Activated CD8-positive, alpha-beta T cell treated with anti-CD3 and anti-CD28 coated beads for 36 hours (primary cell): ENCODE data around the gene GPR84. TPM values are rescaled to one million over a fixed set of nuclear protein-coding genes. Genes with fewer than 3 reads are reported as not detected.

Experiments
- ATAC-seq: fragments of 200-7000 bp; cut with Tn5 transposase; one replicate; pipeline ENCODE4 v1.10.0; 2021; ENCODE audit warnings: mild to moderate bottlenecking, moderate library complexity
- CTCF ChIA-PET: fragments of 350-600 bp; sonication (Branson Sonifier 250); formaldehyde crosslinking; loops from one replicate; lab custom pipeline; 2021; ENCODE audit warnings: antibody characterized with exemption; lab: Charles Lee
- POLR2A ChIA-PET: fragments of 350-600 bp; sonication (Branson Sonifier 250); formaldehyde crosslinking; loops from one replicate; lab custom pipeline; 2021; ENCODE audit warnings: antibody characterized with exemption; lab: Charles Lee
- DNase-seq: peaks from one replicate; pipeline ENCODE4 v3.0.0-alpha.2; 2020
- H3K27ac Mint-ChIP-seq: one replicate; pipeline ENCODE4 v1.8.0; 2021; ENCODE audit warnings: mild to moderate bottlenecking, mixed read lengths
- H3K27me3 Mint-ChIP-seq: one replicate; pipeline ENCODE4 v1.8.0; 2021; ENCODE audit warnings: mixed read lengths
- H3K36me3 Mint-ChIP-seq: one replicate; pipeline ENCODE4 v1.8.0; 2021; ENCODE audit warnings: low read depth, mixed read lengths
- H3K4me1 Mint-ChIP-seq: one replicate; pipeline ENCODE4 v1.8.0; 2021; ENCODE audit warnings: low read depth, mixed read lengths
- H3K4me3 Mint-ChIP-seq: one replicate; pipeline ENCODE4 v1.8.0; 2021; ENCODE audit warnings: mild to moderate bottlenecking, moderate library complexity, mixed read lengths
- H3K9me3 Mint-ChIP-seq: one replicate; pipeline ENCODE4 v1.8.0; 2021; ENCODE audit warnings: mixed read lengths
- intact Hi-C: fragments of 100-400 bp; cut with micrococcal nuclease; formaldehyde crosslinking; loops from one replicate; pipeline ENCODE4 v1.10.0; 2022
- total RNA-seq, 2 experiments: library from RNA; stranded (reverse); gene quantifications; one replicate each; pipeline ENCODE4 v1.2.3, GENCODE V29; 2021
- TF ChIP-seq, protein P1 (sequence below): fragments of 200-600 bp; IDR thresholded peaks from one replicate; pipeline ENCODE4 v1.8.0; 2022; ENCODE audit warnings: antibody characterized with exemption, mild to moderate bottlenecking

Gene GPR84
- total RNA-seq, 2 experiments from 2014 or later, result not detected

- intact Hi-C loops, result no loop called here
- ChIA-PET POLR2A (interaction anchor here (0.9 to 1.3 kb wide), 3 partner anchors 9 to 106 kb away, joined by 4 to 7 read pairs (median 4); no protein-coding TSS in a partner anchor), CTCF (interaction anchor here (0.6 to 2.2 kb wide), 5 partner anchors 9 to 445 kb away, joined by 3 to 10 read pairs (median 3); no protein-coding TSS in a partner anchor)
- Mint-ChIP-seq H3K27ac (no peak overlapping the region), H3K4me3 (peak overlapping the region; percentile 58), H3K9me3 (no peaks in the 10 kb centered on the region), H3K36me3 (peaks cover 2% of the 10 kb centered on the region), H3K27me3 (no peaks in the 10 kb centered on the region), H3K4me1 (peaks cover 27% of the 10 kb centered on the region)
- ATAC-seq, result no peak
- TF ChIP-seq, protein P1, sequence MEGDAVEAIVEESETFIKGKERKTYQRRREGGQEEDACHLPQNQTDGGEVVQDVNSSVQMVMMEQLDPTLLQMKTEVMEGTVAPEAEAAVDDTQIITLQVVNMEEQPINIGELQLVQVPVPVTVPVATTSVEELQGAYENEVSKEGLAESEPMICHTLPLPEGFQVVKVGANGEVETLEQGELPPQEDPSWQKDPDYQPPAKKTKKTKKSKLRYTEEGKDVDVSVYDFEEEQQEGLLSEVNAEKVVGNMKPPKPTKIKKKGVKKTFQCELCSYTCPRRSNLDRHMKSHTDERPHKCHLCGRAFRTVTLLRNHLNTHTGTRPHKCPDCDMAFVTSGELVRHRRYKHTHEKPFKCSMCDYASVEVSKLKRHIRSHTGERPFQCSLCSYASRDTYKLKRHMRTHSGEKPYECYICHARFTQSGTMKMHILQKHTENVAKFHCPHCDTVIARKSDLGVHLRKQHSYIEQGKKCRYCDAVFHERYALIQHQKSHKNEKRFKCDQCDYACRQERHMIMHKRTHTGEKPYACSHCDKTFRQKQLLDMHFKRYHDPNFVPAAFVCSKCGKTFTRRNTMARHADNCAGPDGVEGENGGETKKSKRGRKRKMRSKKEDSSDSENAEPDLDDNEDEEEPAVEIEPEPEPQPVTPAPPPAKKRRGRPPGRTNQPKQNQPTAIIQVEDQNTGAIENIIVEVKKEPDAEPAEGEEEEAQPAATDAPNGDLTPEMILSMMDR, result no peak
- DNase-seq, result no peak
These were observed 25.9 kb upstream of the GPR84 start for GRCh38 chr12:54390176-54390667.

- intact Hi-C loops, result no loop called here
- Mint-ChIP-seq H3K27me3 (no peaks in the 10 kb centered on the region), H3K4me3 (no peak overlapping the region), H3K27ac (no peak overlapping the region), H3K36me3 (peaks cover 2% of the 10 kb centered on the region), H3K9me3 (no peaks in the 10 kb centered on the region), H3K4me1 (peaks cover 27% of the 10 kb centered on the region)
- ChIA-PET POLR2A (interaction anchor here (1.2 to 1.3 kb wide), 2 partner anchors 27 to 105 kb away, joined by 4 read pairs; no protein-coding TSS in a partner anchor), CTCF (interaction anchor here (1.2 to 2.2 kb wide), 3 partner anchors 9 to 15 kb away, joined by 3 to 10 read pairs (median 7); no protein-coding TSS in a partner anchor)
- no peak for ATAC-seq
- TF ChIP-seq, protein P1, result no peak
- no peak for DNase-seq
These were observed 25.4 kb upstream of the GPR84 start for GRCh38 chr12:54389607-54390175.

- Mint-ChIP-seq H3K36me3 (no peaks in the 10 kb centered on the region), H3K27ac (no peak overlapping the region), H3K4me1 (peaks cover 21% of the 10 kb centered on the region), H3K9me3 (no peaks in the 10 kb centered on the region), H3K4me3 (no peak overlapping the region), H3K27me3 (no peaks in the 10 kb centered on the region)
- TF ChIP-seq, protein P1, result no peak
- POLR2A ChIA-PET, result interaction anchor here (0.6 to 1.3 kb wide), 2 partner anchors 9 to 105 kb away, joined by 3 to 4 read pairs; no protein-coding TSS in a partner anchor
- intact Hi-C loops, result no loop called here
- CTCF ChIA-PET, result interaction anchor here (2.2 kb wide), 1 partner anchor 10 kb away, joined by 7 read pairs; no protein-coding TSS in a partner anchor
- no peak for ATAC-seq
- no peak for DNase-seq
These were observed 24.8 kb upstream of the GPR84 start for GRCh38 chr12:54389134-54389508.

GRCh38 chr12:54388237-54389133 lies 24.2 kb upstream of the GPR84 start:
- ChIA-PET CTCF (interaction anchor here (0.9 to 2.7 kb wide), 10 partner anchors 9 to 82 kb away, joined by 3 to 24 read pairs (median 4); no protein-coding TSS in a partner anchor), POLR2A (interaction anchor here (0.6 kb wide), 3 partner anchors 9 to 100 kb away, joined by 3 read pairs; no protein-coding TSS in a partner anchor)
- TF ChIP-seq, protein P1, result no peak
- H3K27ac Mint-ChIP-seq, result no peak overlapping the region
- no peak overlapping the region for H3K4me3 Mint-ChIP-seq
- H3K27me3 Mint-ChIP-seq, result no peaks in the 10 kb centered on the region
- intact Hi-C loops, result no loop called here
- DNase-seq (no peak), ATAC-seq (no peak)
- no peaks in the 10 kb centered on the region for H3K36me3 Mint-ChIP-seq
- no peaks in the 10 kb centered on the region for H3K9me3 Mint-ChIP-seq
- H3K4me1 Mint-ChIP-seq, result peaks cover 15% of the 10 kb centered on the region
